HepG2 (cell line): ENCODE results near the gene TMEM235. TPM values are rescaled to one million over a fixed set of nuclear protein-coding genes. Genes with fewer than 3 reads are reported as not detected.

Experiments used
- CENPT ChIP-seq: sonication (generic); formaldehyde crosslinking; IDR thresholded peaks from 2 replicates; pipeline ENCODE4 v1.8.0; 2022; ENCODE audit warnings: low read depth, mild to moderate bottlenecking, moderate library complexity, missing genetic modification reagents
- CHD2 ChIP-seq: IDR thresholded peaks from 2 replicates; pipeline ENCODE4 v1.6.1; 2011; ENCODE audit warnings: low read depth, low read length, improper control_type of control experiment
- DBP ChIP-seq: sonication (generic); formaldehyde crosslinking; IDR thresholded peaks from 2 replicates; pipeline ENCODE4 v1.4.0; 2020; ENCODE audit warnings: missing genetic modification reagents; ENCODE audit errors: not compliant biosample characterization
- DRAP1 ChIP-seq: IDR thresholded peaks from 2 replicates; pipeline ENCODE4 v1.6.1; 2016; ENCODE audit warnings: missing genetic modification reagents, missing compliant biosample characterization
- FIP1L1 ChIP-seq: fragments of 200-400 bp; formaldehyde crosslinking; IDR thresholded peaks from 2 replicates; pipeline ENCODE4 v1.6.1; 2018; ENCODE audit warnings: low read depth, mild to moderate bottlenecking, low read length, moderate library complexity, borderline replicate concordance; ENCODE audit not compliant: insufficient read depth
- ISL2 ChIP-seq: sonication (generic); formaldehyde crosslinking; IDR thresholded peaks from 2 replicates; pipeline ENCODE4 v1.5.0; 2020; ENCODE audit warnings: missing genetic modification reagents
- JUNB ChIP-seq: sonication (generic); formaldehyde crosslinking; IDR thresholded peaks from 2 replicates; pipeline ENCODE4 v1.8.0; 2022; ENCODE audit warnings: missing genetic modification reagents, mild to moderate bottlenecking, borderline replicate concordance
- WIZ ChIP-seq: sonication (generic); formaldehyde crosslinking; IDR thresholded peaks from 2 replicates; pipeline ENCODE4 v1.5.1; 2020; ENCODE audit warnings: mild to moderate bottlenecking, missing genetic modification reagents
- ZBTB25 ChIP-seq: IDR thresholded peaks from 2 replicates; pipeline ENCODE4 v1.6.1; 2018; ENCODE audit warnings: missing genetic modification reagents
- ZBTB4 ChIP-seq: sonication (generic); formaldehyde crosslinking; IDR thresholded peaks from 2 replicates; pipeline ENCODE4 v1.4.0; 2020; ENCODE audit warnings: missing genetic modification reagents, mild to moderate bottlenecking, borderline replicate concordance
- ZKSCAN1 ChIP-seq: fragments of 150-350 bp; IDR thresholded peaks from 2 replicates; pipeline ENCODE4 v1.6.1; 2014; ENCODE audit warnings: low read length
- ZMAT5 ChIP-seq: sonication (generic); formaldehyde crosslinking; IDR thresholded peaks from 2 replicates; pipeline ENCODE4 v1.5.0; 2020; ENCODE audit warnings: mild to moderate bottlenecking, low read depth, missing genetic modification reagents, borderline replicate concordance
- ZNF18 ChIP-seq: sonication (generic); formaldehyde crosslinking; IDR thresholded peaks from 2 replicates; pipeline ENCODE4 v1.8.0; 2022; ENCODE audit warnings: mild to moderate bottlenecking, missing genetic modification reagents; ENCODE audit not compliant: insufficient replicate concordance
- ZNF256 ChIP-seq: sonication (generic); formaldehyde crosslinking; conservative IDR thresholded peaks from 2 replicates; pipeline ENCODE4 v1.4.0; 2020; ENCODE audit warnings: missing genetic modification reagents
- ZNF263 ChIP-seq: sonication (generic); formaldehyde crosslinking; IDR thresholded peaks from 2 replicates; pipeline ENCODE4 v1.4.0; 2020; ENCODE audit warnings: missing genetic modification reagents
- ZNF33B ChIP-seq: sonication (generic); formaldehyde crosslinking; IDR thresholded peaks from 2 replicates; pipeline ENCODE4 v1.5.1; 2020; ENCODE audit warnings: mild to moderate bottlenecking, missing genetic modification reagents
- ZNF343 ChIP-seq: sonication (generic); formaldehyde crosslinking; IDR thresholded peaks from 2 replicates; pipeline ENCODE4 v1.4.0; 2020; ENCODE audit warnings: mild to moderate bottlenecking, missing genetic modification reagents
- ZNF430 ChIP-seq: sonication (generic); formaldehyde crosslinking; IDR thresholded peaks from 2 replicates; pipeline ENCODE4 v1.9.0; 2021; ENCODE audit warnings: mild to moderate bottlenecking, missing genetic modification reagents
- ZNF468 ChIP-seq: sonication (generic); formaldehyde crosslinking; IDR thresholded peaks from 2 replicates; pipeline ENCODE4 v1.8.0; 2022; ENCODE audit warnings: mild to moderate bottlenecking, moderate library complexity, missing genetic modification reagents
- ZNF879 ChIP-seq: sonication (generic); formaldehyde crosslinking; IDR thresholded peaks from 2 replicates; pipeline ENCODE4 v1.8.1; 2023; ENCODE audit warnings: missing genetic modification reagents
- polyA plus RNA-seq, 8 experiments: library from polyadenylated mRNA; depleted of rRNA in 3 of 8; stranded (reverse) in 7 of 8; unstranded in 1 of 8; fragments of >200 nt; fragmentation: Illumina TruSeq in 4 of 8; extraction: Trizol in 4 of 8; gene quantifications; 2 replicates each; pipeline versions ENCODE4 v1.2.1 to v1.2.3, GENCODE V29; 2011 to 2016; ENCODE audit warnings: low read depth in 4 of 8, missing spikeins in 1 of 8, mixed read lengths in 1 of 8; ENCODE audit not compliant: insufficient read depth in 1 of 8
- total RNA-seq, 5 experiments: library from RNA; depleted of rRNA; stranded (reverse); fragments of >200 nt; fragmentation: Illumina TruSeq; extraction: Trizol; gene quantifications; 2 replicates each; pipeline ENCODE4 v1.2.3, GENCODE V29; 2016; ENCODE audit warnings: low read depth in 1 of 5

Gene TMEM235
- total and polyA plus RNA-seq, 2 of the 13 experiments (the other 11 are each of a cell fraction or from before 2014, with no cell fraction given) = not detected

GRCh38 chr17:78186692-78187595 is 44.5 kb upstream of the TMEM235 start, which contains the start of the genes AFMID and TK1 (continued):
- TF ChIP-seq FIP1L1 = no peak
- TF ChIP-seq ZNF879 = peak; percentile 82; the same call in 1 of the 2 replicates
- TF ChIP-seq WIZ (CRISPR knock-in tag) = 0 out of 2 replicates have a peak, but pooled peaks have one; percentile 73
- peak; percentile 93; the same call in 1 of the 2 replicates for TF ChIP-seq ZNF468
- peak; percentile 14; the same call in 1 of the 2 replicates for TF ChIP-seq ZBTB25
- TF ChIP-seq ZNF256 (CRISPR knock-in tag) = peak; percentile 90; the same call in 1 of the 2 replicates
- peak; percentile 56 for TF ChIP-seq ZNF343
- peak; percentile 86 for TF ChIP-seq JUNB (CRISPR knock-in tag)
- 0 out of 2 replicates have a peak, but pooled peaks have one; percentile 77 for TF ChIP-seq ZNF33B (CRISPR knock-in tag)
- TF ChIP-seq ZNF430 (CRISPR knock-in tag) = peak; percentile 96
- TF ChIP-seq ISL2 (CRISPR knock-in tag) = peak; percentile 60; the same call in 1 of the 2 replicates
- TF ChIP-seq ZBTB4 = no peak
- no peak for TF ChIP-seq ZMAT5 (CRISPR knock-in tag)
- 0 out of 2 replicates have a peak, but pooled peaks have one; percentile 7 for TF ChIP-seq ZKSCAN1
- TF ChIP-seq DRAP1 (CRISPR knock-in tag) = peak; percentile 99
- TF ChIP-seq DBP (CRISPR knock-in tag) = peak; percentile 72
- TF ChIP-seq CHD2 = peak; percentile 51; the same call in 1 of the 2 replicates
- TF ChIP-seq ZNF263 (CRISPR knock-in tag) = peak; percentile 74
- no peak for TF ChIP-seq ZNF18
- TF ChIP-seq CENPT (CRISPR knock-in tag) = peak; percentile 98
